Measurements from ENCODE around the gene ATXN8OS.

Gene ATXN8OS

DNA sequence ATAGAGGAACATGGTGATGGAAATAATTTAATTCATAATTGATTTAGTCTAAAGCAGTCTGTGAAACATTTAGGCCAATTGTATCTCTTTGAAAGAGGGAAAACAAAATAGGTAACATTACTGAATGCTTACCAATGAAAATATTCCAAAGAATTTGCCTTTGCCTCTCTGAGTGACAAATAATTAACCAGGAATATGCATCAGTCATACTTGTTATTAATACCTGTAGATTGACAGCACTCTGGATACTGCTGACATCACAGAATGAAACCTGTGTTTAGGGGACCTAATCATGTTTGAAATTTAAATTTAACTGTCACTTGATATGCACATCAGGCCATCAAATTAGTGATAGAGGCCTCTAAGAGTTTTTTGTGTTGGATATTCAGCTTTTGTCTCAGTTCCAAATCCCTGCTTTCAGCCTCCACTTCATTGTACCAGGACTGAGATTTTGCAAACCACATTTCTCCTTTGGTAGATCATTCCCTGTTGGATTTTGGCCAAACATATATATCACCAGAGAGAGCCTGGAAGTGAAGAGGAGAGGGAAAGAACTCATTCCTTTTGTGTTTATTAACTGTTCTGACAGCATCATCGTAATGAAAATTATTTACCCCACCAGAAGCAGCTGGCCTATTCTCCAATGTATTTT is 65.4 kb downstream of the ATXN8OS start:
- no peak overlapping the region for H3K27ac ChIP-seq
- no peak for DNase-seq (ENCODE audit: low read depth, low spot score)
- no peaks in the 10 kb centered on the region for H3K36me3 ChIP-seq (ENCODE audit: insufficient read depth, low read length)
- no peak for TF ChIP-seq FOXP2 (optimal IDR thresholded peaks at IDR 0.05; ENCODE audit: control extremely low read depth, extremely low read length, insufficient read depth)
- TF ChIP-seq EZH2 (IDR thresholded peaks at IDR 0.05) = no peak
- no peak for TF ChIP-seq POLR2AphosphoS5 (IDR thresholded peaks at IDR 0.05; ENCODE audit: borderline replicate concordance, low read depth, low read length)
- no peak overlapping the region for H3K9ac ChIP-seq (ENCODE audit: insufficient read length)
- H3K9me3 ChIP-seq (ENCODE audit: low read depth, low read length) = no peaks in the 10 kb centered on the region
- H3K4me3 ChIP-seq = no peak overlapping the region

DNA sequence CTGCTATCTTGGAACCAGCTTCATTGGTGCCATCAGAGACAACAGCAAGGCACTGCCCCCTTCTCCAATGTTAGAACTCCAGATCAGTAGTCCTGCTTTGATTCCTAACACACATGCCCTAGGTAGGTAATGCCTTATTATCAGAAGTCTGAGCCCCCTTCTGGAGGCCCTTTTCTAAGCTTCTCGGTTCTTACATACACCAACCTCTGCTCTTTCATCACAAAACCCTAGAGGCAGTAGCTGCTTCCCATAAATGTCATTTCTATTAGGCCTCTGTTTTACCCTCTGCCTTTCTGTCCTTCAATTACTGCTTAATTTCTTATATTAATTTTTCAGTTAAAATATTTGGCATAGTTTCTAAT is 66.0 kb downstream of the ATXN8OS start:
- no peaks in the 10 kb centered on the region for H3K9me3 ChIP-seq (ENCODE audit: low read depth, low read length)
- H3K4me3 ChIP-seq = no peak overlapping the region
- no peak overlapping the region for H3K9ac ChIP-seq (ENCODE audit: insufficient read length)
- no peak overlapping the region for H3K27ac ChIP-seq
- TF ChIP-seq POLR2AphosphoS5 (IDR thresholded peaks at IDR 0.05; ENCODE audit: borderline replicate concordance, low read depth, low read length) (no peak), EZH2 (IDR thresholded peaks at IDR 0.05) (no peak), FOXP2 (optimal IDR thresholded peaks at IDR 0.05; ENCODE audit: control extremely low read depth, extremely low read length, insufficient read depth) (no peak)
- no peak for DNase-seq (ENCODE audit: low read depth, low spot score)
- no peaks in the 10 kb centered on the region for H3K36me3 ChIP-seq (ENCODE audit: insufficient read depth, low read length)

DNA sequence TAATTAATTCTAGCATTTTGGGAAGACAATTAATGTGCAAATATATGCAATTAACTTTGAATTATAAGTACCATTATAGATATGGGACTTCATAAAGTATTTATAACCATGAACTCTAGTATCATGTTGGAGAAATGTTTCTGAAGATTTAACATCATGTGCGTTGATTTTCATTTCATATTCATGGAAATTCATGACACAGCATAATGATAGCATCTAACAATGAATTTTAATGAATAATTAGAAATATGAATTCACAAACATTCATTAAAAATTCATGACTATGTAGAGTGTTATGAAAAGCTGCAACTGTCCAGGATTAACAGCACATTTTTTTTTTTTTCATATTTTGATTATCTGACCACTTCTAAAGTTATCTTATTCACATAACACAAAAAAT is 70.7 kb downstream of the ATXN8OS start:
- no peak overlapping the region for H3K9ac ChIP-seq (ENCODE audit: insufficient read length)
- no peak overlapping the region for H3K27ac ChIP-seq
- DNase-seq (ENCODE audit: low read depth, low spot score) = no peak
- TF ChIP-seq POLR2AphosphoS5 (IDR thresholded peaks at IDR 0.05; ENCODE audit: borderline replicate concordance, low read depth, low read length) (no peak), FOXP2 (optimal IDR thresholded peaks at IDR 0.05; ENCODE audit: control extremely low read depth, extremely low read length, insufficient read depth) (no peak), EZH2 (IDR thresholded peaks at IDR 0.05) (no peak)
- no peak overlapping the region for H3K4me3 ChIP-seq
- H3K9me3 ChIP-seq (ENCODE audit: low read depth, low read length) = no peaks in the 10 kb centered on the region
- no peaks in the 10 kb centered on the region for H3K36me3 ChIP-seq (ENCODE audit: insufficient read depth, low read length)
